WI38 (cell line): ENCODE results near the gene SKAP1.
"Not testable (repeated sequence)": the region's sequence is repeated elsewhere in the genome, so short reads cannot be mapped to it uniquely, and the experiment has no call there.

Experiments
- H3K4me3 ChIP-seq: 2 replicates; pipeline ENCODE4 v1.5.1; 2011; ENCODE audit warnings: low read depth, mild to moderate bottlenecking, control low read depth, low read length
- TF ChIP-seq, protein P1 (sequence below): IDR thresholded peaks from 2 replicates; pipeline ENCODE4 v1.5.1; 2012; ENCODE audit warnings: low read depth, mild to moderate bottlenecking, control low read depth, low read length

The SKAP1 gene

DNA sequence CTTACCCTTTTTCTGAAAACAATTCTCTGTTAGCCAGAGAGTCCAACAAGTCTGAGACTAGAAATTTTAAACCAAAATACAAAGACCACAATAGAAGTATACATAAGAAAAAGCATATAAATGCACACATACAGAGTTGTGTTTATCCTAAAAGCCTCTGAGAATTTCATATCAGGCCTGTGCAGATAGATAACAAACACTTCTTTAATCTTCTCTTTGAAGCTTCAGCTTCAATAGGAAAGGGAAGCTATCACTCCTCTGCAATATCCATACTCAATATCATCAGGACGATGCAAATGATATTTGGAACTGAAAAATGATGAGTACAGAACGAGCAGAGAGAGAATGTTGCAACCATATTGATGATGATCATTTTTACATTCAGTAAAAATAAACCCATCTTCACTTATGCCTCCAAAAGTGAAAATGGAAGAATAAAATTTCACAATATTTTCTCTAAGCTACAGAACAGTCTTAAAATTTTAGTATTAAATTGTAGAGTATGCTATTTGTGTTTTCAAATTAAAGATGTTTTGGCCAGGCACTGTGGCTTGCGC, 61.6 kb downstream of the SKAP1 start:
- TF ChIP-seq, protein P1, sequence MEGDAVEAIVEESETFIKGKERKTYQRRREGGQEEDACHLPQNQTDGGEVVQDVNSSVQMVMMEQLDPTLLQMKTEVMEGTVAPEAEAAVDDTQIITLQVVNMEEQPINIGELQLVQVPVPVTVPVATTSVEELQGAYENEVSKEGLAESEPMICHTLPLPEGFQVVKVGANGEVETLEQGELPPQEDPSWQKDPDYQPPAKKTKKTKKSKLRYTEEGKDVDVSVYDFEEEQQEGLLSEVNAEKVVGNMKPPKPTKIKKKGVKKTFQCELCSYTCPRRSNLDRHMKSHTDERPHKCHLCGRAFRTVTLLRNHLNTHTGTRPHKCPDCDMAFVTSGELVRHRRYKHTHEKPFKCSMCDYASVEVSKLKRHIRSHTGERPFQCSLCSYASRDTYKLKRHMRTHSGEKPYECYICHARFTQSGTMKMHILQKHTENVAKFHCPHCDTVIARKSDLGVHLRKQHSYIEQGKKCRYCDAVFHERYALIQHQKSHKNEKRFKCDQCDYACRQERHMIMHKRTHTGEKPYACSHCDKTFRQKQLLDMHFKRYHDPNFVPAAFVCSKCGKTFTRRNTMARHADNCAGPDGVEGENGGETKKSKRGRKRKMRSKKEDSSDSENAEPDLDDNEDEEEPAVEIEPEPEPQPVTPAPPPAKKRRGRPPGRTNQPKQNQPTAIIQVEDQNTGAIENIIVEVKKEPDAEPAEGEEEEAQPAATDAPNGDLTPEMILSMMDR, result no peak
- no peak overlapping the region for H3K4me3 ChIP-seq

DNA sequence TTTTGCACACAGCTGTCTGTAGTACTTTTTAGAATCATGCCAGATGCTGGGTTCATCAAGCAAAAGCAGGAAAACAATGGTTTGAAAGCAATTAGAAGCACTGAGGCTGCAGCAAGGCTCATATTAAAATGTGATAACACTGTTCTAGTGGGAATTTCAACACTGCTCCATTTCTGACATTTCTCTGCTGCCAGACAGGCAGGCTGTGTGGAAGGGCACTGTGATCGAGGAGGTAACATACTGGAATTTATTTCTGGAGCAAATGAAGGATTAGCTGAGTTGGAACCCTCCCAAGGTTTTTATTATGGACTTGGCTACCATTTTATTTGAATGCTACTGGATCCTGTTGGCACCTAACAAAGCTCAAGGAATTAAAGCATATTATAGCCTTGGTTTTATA, 66.9 kb downstream of the SKAP1 start:
- TF ChIP-seq, protein P1, result no peak
- H3K4me3 ChIP-seq, result no peak overlapping the region

DNA sequence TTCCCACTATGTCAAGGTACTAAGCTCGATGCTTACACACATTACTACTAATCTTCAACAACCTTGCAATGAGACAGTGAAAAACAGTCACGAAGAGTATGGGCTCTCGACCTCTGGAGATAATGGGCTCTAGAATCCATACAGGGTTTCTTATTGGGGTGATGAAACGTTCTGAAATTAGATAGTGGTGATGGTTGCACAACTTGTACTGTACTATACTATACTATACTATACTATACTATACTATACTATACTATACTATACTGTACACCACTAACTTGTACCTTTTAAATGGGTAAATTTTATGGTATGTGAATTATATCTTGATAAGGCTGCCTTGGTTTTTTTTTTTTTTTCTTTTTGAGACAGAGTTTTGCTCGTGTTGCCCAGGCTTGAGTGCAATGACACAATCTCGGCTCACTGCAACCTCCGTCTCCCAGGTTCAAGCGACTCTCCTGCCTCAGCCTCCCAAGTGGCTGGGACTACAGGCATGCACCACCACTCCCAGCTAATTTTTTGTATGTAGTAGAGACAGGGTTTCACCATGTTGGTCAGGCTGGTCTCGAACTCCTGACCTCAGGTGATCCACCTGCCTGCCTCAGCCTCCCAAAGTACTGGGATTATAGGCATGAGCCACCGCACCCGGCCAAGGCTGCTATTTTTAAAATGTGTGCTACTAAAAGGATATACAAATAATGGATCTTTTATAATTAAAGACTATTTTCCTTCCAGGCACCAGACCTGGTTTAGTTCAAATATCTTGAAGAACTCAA, 69.0 kb downstream of the SKAP1 start:
- not testable (repeated sequence) for H3K4me3 ChIP-seq

DNA sequence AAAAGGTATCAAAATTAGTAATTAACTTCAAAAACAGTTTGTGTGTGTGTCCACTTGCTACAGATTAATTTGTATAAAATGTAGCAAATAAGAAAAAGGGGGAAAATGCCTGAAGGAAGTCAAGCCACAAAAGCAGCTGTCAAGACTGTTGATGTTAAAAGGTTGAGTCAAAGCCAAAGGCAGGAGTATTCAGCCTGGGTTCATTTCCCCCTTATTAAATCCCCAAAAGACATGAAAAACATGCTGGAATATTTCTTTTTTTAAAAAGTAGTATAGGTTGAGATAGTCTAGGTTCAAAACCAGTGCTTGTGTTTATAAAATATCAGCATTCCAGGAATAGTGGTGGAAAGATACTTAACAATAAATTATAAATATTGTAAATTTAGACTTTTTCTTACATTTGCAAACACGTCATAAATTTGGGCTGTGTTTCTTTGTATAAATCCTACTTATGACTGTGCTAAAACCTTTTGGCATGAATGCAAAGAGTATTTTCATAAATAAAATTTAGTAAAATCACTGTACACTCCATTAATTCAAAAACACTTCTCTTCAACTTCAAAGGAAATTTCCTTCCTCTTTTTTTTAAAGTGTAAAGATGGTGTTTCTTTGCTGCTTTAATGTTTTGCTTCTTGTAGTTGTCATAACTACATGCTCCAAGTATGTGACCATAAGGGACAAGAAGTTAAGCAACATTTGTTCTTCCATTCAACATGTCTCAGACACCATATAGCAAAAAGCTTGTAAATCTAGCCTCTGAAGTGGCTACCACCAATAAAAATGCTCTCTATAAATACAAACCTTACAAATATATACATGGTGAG, 72.0 kb downstream of the SKAP1 start:
- TF ChIP-seq, protein P1, result no peak
- H3K4me3 ChIP-seq, result no peak overlapping the region

DNA sequence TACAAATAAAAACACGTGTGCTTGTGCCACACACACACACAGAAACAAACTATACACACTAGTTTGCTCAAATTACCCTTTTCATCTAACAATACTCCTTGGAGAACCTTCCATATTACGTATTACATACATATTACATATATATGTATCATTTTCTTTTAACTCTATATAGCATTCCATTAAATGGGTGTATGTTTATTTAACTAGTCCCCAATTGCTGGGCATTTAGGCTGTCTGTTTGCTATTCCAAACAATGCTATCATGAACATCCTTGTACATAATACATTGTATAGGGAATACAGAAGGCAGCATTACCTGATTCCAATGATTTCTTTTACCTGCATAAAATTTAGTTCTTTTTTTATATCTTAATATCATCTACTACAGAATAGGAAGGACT, 73.1 kb downstream of the SKAP1 start:
- TF ChIP-seq, protein P1, result no peak

DNA sequence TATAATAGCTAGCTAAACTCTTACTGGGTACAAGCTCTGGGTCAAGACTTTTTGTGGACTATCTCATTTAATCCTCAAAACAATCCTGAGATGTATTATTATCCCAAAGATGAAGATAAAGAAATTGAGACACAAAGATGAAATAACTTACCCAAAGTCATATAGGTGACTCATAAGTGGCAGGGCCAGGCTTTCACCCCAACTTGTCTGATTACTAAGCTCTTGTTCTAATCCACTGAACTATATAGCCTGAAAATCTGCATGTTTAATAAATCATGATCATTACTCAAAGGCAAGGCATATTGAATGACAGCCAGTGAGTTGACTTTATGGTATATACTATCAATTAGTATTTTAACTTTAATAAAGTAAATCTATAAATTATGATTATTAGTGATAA, 77.4 kb downstream of the SKAP1 start:
- TF ChIP-seq, protein P1, result no peak
- H3K4me3 ChIP-seq, result no peak overlapping the region

More for the DNA sequence above, 73.1 kb downstream of the SKAP1 start:
- H3K4me3 ChIP-seq, result no peak overlapping the region

DNA sequence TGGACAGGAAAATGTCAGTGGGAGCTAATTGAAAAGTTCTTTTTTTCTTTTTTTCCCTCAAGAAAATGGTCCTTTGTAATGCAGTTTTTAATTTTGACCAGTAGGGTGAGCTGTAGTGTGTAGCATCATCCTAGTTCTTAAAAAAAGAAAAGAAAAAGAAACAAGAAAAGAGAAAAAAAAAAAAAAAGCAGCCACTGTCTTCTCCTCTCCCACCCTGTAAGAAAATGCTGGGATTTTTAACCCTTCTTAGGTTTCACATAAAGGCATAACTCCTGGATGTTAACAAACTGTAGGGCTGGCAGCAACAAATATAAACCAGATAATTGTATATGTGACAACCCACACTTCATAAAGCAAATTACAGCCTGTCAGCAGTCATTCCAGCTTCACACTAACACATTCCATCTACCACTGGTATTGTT, 78.1 kb downstream of the SKAP1 start:
- H3K4me3 ChIP-seq, result no peak overlapping the region
- TF ChIP-seq, protein P1, result peak; percentile 34; the same call in 1 of the 2 replicates
